Neural cell (in vitro differentiated cells): ENCODE measurements around the gene RAB18. TPM values are rescaled to one million over a fixed set of nuclear protein-coding genes. Genes with fewer than 3 reads are reported as not detected.

Experiments
- H2AFZ ChIP-seq: fragments of 200-600, 300-800 bp; sonication (generic), shearing (Covaris generic); 2 replicates; pipeline ENCODE4 v1.6.0; 2014; ENCODE audit warnings: low read depth, mild to moderate bottlenecking, antibody characterized with exemption, low read length, moderate library complexity
- H3F3A ChIP-seq: fragments of 200-600 bp; shearing (Covaris generic); 2 replicates; pipeline ENCODE4 v1.6.1; 2016; ENCODE audit warnings: mild to moderate bottlenecking, moderate library complexity, mixed read lengths, antibody characterized with exemption, low read length; ENCODE audit not compliant: insufficient read depth, poor library complexity, severe bottlenecking
- H3K27ac ChIP-seq: fragments of 200-600, 300-800 bp; sonication (generic), shearing (Covaris generic); 2 replicates; pipeline ENCODE4 v1.5.1; 2014; ENCODE audit warnings: mild to moderate bottlenecking, low read length, moderate library complexity
- H3K27me3 ChIP-seq: fragments of 300-800, 200-600 bp; sonication (generic), shearing (Covaris generic); 2 replicates; pipeline ENCODE4 v1.6.0; 2014; ENCODE audit warnings: mild to moderate bottlenecking, low read depth, low read length, moderate library complexity; ENCODE audit not compliant: insufficient read depth
- H3K36me3 ChIP-seq: fragments of 300-800, 200-600 bp; sonication (generic), shearing (Covaris generic); 2 replicates; pipeline ENCODE4 v1.5.1; 2014; ENCODE audit warnings: mild to moderate bottlenecking, antibody characterized with exemption, low read length, moderate library complexity; ENCODE audit not compliant: insufficient read depth
- H3K4me2 ChIP-seq: fragments of 300-800, 200-600 bp; sonication (generic), shearing (Covaris generic); 2 replicates; pipeline ENCODE4 v1.6.0; 2014; ENCODE audit warnings: mild to moderate bottlenecking, low read length
- H3K4me3 ChIP-seq: fragments of 300-800, 200-600 bp; sonication (generic), shearing (Covaris generic); 2 replicates; pipeline ENCODE4 v1.5.1; 2014; ENCODE audit warnings: mild to moderate bottlenecking, low read length, moderate library complexity
- H3K79me2 ChIP-seq: fragments of 200-600 bp; shearing (Covaris generic); replicated peaks from 2 replicates; pipeline ENCODE4 v1.6.0; 2014; ENCODE audit warnings: mild to moderate bottlenecking, low read length, moderate library complexity; ENCODE audit not compliant: insufficient read depth
- H3K9ac ChIP-seq: fragments of 300-800, 200-600 bp; sonication (generic), shearing (Covaris generic); 2 replicates; pipeline ENCODE4 v1.6.1; 2016; ENCODE audit warnings: mild to moderate bottlenecking, low read length, mixed read lengths
- H3K9me2 ChIP-seq: fragments of 200-600 bp; shearing (Covaris generic); 2 replicates; pipeline ENCODE4 v1.6.1; 2016; ENCODE audit warnings: mild to moderate bottlenecking, low read length, mixed read lengths; ENCODE audit not compliant: insufficient read depth
- H3K9me3 ChIP-seq: fragments of 200-600, 300-800 bp; sonication (generic), shearing (Covaris generic); 2 replicates; pipeline ENCODE4 v1.6.1; 2016; ENCODE audit warnings: mild to moderate bottlenecking, mixed run types, low read length, moderate library complexity, mixed read lengths
- H4K20me1 ChIP-seq: fragments of 200-600 bp; shearing (Covaris generic); 2 replicates; pipeline ENCODE4 v1.6.1; 2016; ENCODE audit warnings: mild to moderate bottlenecking, mixed run types; ENCODE audit not compliant: insufficient read depth
- CTCF ChIP-seq: fragments of 450-650 bp; IDR thresholded peaks from 2 replicates; pipeline ENCODE4 v1.5.1; 2014; ENCODE audit warnings: antibody characterized with exemption, mild to moderate bottlenecking, moderate library complexity; ENCODE audit not compliant: poor library complexity, severe bottlenecking
- EP300 ChIP-seq: fragments of 450-650 bp; conservative IDR thresholded peaks from 2 replicates; pipeline ENCODE4 v1.6.1; 2014; ENCODE audit warnings: antibody characterized with exemption, mild to moderate bottlenecking, moderate library complexity; ENCODE audit not compliant: poor library complexity, severe bottlenecking
- EZH2 ChIP-seq: fragments of 200-600, 300-800 bp; shearing (Covaris generic), sonication (generic); IDR thresholded peaks from 2 replicates; pipeline ENCODE4 v1.6.1; 2014; ENCODE audit warnings: antibody characterized with exemption, low read length, borderline replicate concordance, mild to moderate bottlenecking; ENCODE audit not compliant: insufficient read depth, poor library complexity, severe bottlenecking
- MXI1 ChIP-seq: fragments of 450-650 bp; conservative IDR thresholded peaks from 2 replicates; pipeline ENCODE4 v1.6.1; 2014; ENCODE audit warnings: antibody characterized with exemption, mild to moderate bottlenecking; ENCODE audit not compliant: poor library complexity, severe bottlenecking
- POLR2AphosphoS5 ChIP-seq: IDR thresholded peaks from 2 replicates; pipeline ENCODE4 v1.6.1; 2012
- RAD21 ChIP-seq: fragments of 450-650 bp; conservative IDR thresholded peaks from 2 replicates; pipeline ENCODE4 v1.6.1; 2014; ENCODE audit warnings: antibody characterized with exemption, mild to moderate bottlenecking, moderate library complexity
- REST ChIP-seq: IDR thresholded peaks from 2 replicates; pipeline ENCODE4 v1.6.1; 2012; ENCODE audit warnings: borderline replicate concordance
- SMC3 ChIP-seq: fragments of 450-650 bp; conservative IDR thresholded peaks from 2 replicates; pipeline ENCODE4 v1.6.1; 2014; ENCODE audit warnings: antibody characterized with exemption, mild to moderate bottlenecking, moderate library complexity; ENCODE audit not compliant: poor library complexity
- TAF1 ChIP-seq: IDR thresholded peaks from 2 replicates; pipeline ENCODE4 v1.6.1; 2012; ENCODE audit warnings: low read depth
- polyA plus RNA-seq: library from polyadenylated mRNA; depleted of rRNA; stranded (reverse); fragments of >200 nt; gene quantifications from 2 replicates; pipeline ENCODE4 v1.2.3, GENCODE V29; 2014

Gene RAB18
- polyA plus RNA-seq, 1 donor from 2014 or later = 122 TPM

- Histone ChIP-seq H3K4me2 (no peak overlapping the region), H2AFZ (no peak overlapping the region), H3K9ac (no peak overlapping the region), H3K27ac (no peak overlapping the region), H3F3A (no peaks in the 10 kb centered on the region), H3K4me3 (no peak overlapping the region), H3K79me2 (no peaks in the 10 kb centered on the region), H4K20me1 (no peaks in the 10 kb centered on the region), H3K27me3 (no peaks in the 10 kb centered on the region), H3K36me3 (no peaks in the 10 kb centered on the region), H3K9me2 (no peaks in the 10 kb centered on the region), H3K9me3 (no peaks in the 10 kb centered on the region)
- TF ChIP-seq MXI1 = no peak
- no peak for TF ChIP-seq CTCF
- TF ChIP-seq POLR2AphosphoS5 = no peak
- TF ChIP-seq EP300 = no peak
- TF ChIP-seq REST = no peak
- TF ChIP-seq EZH2 = no peak
- no peak for TF ChIP-seq SMC3
- no peak for TF ChIP-seq TAF1
- TF ChIP-seq RAD21 = no peak
Measured at GRCh38 chr10:27568196-27569175, 64.4 kb downstream of the RAB18 start.

GRCh38 chr10:27569946-27570345 is 65.8 kb downstream of the RAB18 start:
- no peaks in the 10 kb centered on the region for H3K27me3 ChIP-seq
- TF ChIP-seq CTCF = no peak
- no peak for TF ChIP-seq TAF1
- TF ChIP-seq REST = no peak
- TF ChIP-seq EZH2 = no peak
- TF ChIP-seq RAD21 = no peak
- no peak for TF ChIP-seq POLR2AphosphoS5
- TF ChIP-seq MXI1 = no peak
- TF ChIP-seq EP300 = no peak
- no peak for TF ChIP-seq SMC3
- no peak overlapping the region for H3K27ac ChIP-seq
- no peak overlapping the region for H3K4me3 ChIP-seq
- H3K9me2 ChIP-seq = no peaks in the 10 kb centered on the region
- no peaks in the 10 kb centered on the region for H4K20me1 ChIP-seq
- no peak overlapping the region for H3K4me2 ChIP-seq
- no peaks in the 10 kb centered on the region for H3K9me3 ChIP-seq
- H3K9ac ChIP-seq = no peak overlapping the region
- no peaks in the 10 kb centered on the region for H3K36me3 ChIP-seq
- H3F3A ChIP-seq = no peaks in the 10 kb centered on the region
- no peak overlapping the region for H2AFZ ChIP-seq
- H3K79me2 ChIP-seq = no peaks in the 10 kb centered on the region
